MCF 10A (cell line): ENCODE results near the gene MAML2. TPM values are rescaled to one million over a fixed set of nuclear protein-coding genes. Genes with fewer than 3 reads are reported as not detected.

Experiments used
- BruUV-seq: library from RNA; stranded (reverse); fragments of 400-500 nt; replicated peaks from 2 replicates; lab custom pipeline; 2021; lab: Mats Ljungman, UMichigan
- CTCF ChIA-PET: fragments of 300-600 bp; sonication (Branson Sonifier 250); formaldehyde crosslinking; extraction: SDS; loops from one replicate; lab custom pipeline; 2021; ENCODE audit warnings: antibody characterized with exemption, inconsistent platforms; lab: Yijun Ruan, JAX
- POLR2A ChIA-PET: fragments of 300-600, 350-650 bp; sonication (Branson Sonifier 250); formaldehyde crosslinking; extraction: SDS; loops from one replicate; lab custom pipeline; 2020; ENCODE audit warnings: antibody characterized with exemption, inconsistent platforms; lab: Yijun Ruan, JAX
- DNase-seq: peaks from one replicate; pipeline ENCODE4 v3.0.0-alpha.2; 2018; ENCODE audit not compliant: unreplicated experiment
- H3K27ac Mint-ChIP-seq: one replicate; pipeline ENCODE4 v1.8.0; 2022; ENCODE audit warnings: mild to moderate bottlenecking, low read depth, mixed read lengths; ENCODE audit not compliant: unreplicated experiment
- H3K27me3 Mint-ChIP-seq: one replicate; pipeline ENCODE4 v1.8.0; 2022; ENCODE audit warnings: mixed read lengths; ENCODE audit not compliant: insufficient read depth, unreplicated experiment
- H3K36me3 Mint-ChIP-seq: one replicate; pipeline ENCODE4 v1.8.0; 2022; ENCODE audit warnings: mild to moderate bottlenecking, moderate library complexity, mixed read lengths; ENCODE audit not compliant: insufficient read depth, unreplicated experiment
- H3K4me1 Mint-ChIP-seq: one replicate; pipeline ENCODE4 v1.8.0; 2022; ENCODE audit warnings: mixed read lengths; ENCODE audit not compliant: insufficient read depth, unreplicated experiment
- H3K4me3 Mint-ChIP-seq: one replicate; pipeline ENCODE4 v1.8.0; 2022; ENCODE audit warnings: mild to moderate bottlenecking, moderate library complexity, mixed read lengths; ENCODE audit not compliant: unreplicated experiment
- H3K9me3 Mint-ChIP-seq: one replicate; pipeline ENCODE4 v1.8.0; 2022; ENCODE audit warnings: mixed read lengths; ENCODE audit not compliant: unreplicated experiment
- intact Hi-C: fragments of 100-400 bp; cut with micrococcal nuclease; formaldehyde crosslinking; loops from 2 replicates; pipeline ENCODE4 v1.14.1; 2022
- total RNA-seq: library from RNA; stranded (reverse); gene quantifications from 2 replicates; pipeline ENCODE4 v1.2.3, GENCODE V29; 2022
- TF ChIP-seq, protein P1 (sequence below): fragments of 200-600 bp; IDR thresholded peaks from one replicate; pipeline ENCODE4 v1.8.0; 2022; ENCODE audit warnings: antibody characterized with exemption, mild to moderate bottlenecking; ENCODE audit not compliant: unreplicated experiment

Gene MAML2
- total RNA-seq, 1 experiment from 2014 or later: 8.6 TPM

DNA sequence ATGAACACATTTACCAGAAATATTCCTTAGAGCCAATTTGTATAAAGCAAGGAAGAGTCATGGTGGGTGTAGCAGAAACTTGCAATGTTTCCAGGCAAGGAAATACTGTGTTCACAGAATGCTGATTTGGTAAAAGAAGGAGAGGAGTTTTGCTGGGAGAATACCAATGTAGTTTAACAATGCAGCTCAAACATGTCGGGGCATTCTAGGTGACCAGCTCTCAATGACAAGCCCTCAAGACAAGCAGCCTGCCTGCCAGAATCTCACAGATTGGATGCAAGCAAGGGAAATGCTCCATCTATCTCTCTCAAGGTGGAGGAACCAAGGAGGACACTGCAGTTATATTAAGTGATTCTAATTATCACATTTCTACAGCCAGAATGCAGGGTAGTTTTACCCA, 190.4 kb downstream of the MAML2 start:
- intact Hi-C loops: no loop called here
- H3K4me1 Mint-ChIP-seq: peaks cover 36% of the 10 kb centered on the region

GRCh38 chr11:96151501-96151900, 191.5 kb downstream of the MAML2 start:
- Mint-ChIP-seq H3K36me3 (no peaks in the 10 kb centered on the region), H3K9me3 (no peaks in the 10 kb centered on the region), H3K4me3 (no peak overlapping the region), H3K27me3 (no peaks in the 10 kb centered on the region), H3K27ac (no peak overlapping the region), H3K4me1 (peaks cover 30% of the 10 kb centered on the region)
- intact Hi-C loops: no loop called here
- BruUV-seq: no TSS peak
- ChIA-PET CTCF (interaction anchor here (0.8 kb wide), 1 partner anchor 191 kb away, joined by 4 read pairs; the partner anchor contains the start of gene MAML2), POLR2A (interaction anchor here (0.6 to 1.5 kb wide), 3 partner anchors 15 to 50 kb away, joined by 3 to 4 read pairs (median 3); no protein-coding TSS in a partner anchor)
- TF ChIP-seq, protein P1, sequence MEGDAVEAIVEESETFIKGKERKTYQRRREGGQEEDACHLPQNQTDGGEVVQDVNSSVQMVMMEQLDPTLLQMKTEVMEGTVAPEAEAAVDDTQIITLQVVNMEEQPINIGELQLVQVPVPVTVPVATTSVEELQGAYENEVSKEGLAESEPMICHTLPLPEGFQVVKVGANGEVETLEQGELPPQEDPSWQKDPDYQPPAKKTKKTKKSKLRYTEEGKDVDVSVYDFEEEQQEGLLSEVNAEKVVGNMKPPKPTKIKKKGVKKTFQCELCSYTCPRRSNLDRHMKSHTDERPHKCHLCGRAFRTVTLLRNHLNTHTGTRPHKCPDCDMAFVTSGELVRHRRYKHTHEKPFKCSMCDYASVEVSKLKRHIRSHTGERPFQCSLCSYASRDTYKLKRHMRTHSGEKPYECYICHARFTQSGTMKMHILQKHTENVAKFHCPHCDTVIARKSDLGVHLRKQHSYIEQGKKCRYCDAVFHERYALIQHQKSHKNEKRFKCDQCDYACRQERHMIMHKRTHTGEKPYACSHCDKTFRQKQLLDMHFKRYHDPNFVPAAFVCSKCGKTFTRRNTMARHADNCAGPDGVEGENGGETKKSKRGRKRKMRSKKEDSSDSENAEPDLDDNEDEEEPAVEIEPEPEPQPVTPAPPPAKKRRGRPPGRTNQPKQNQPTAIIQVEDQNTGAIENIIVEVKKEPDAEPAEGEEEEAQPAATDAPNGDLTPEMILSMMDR: no peak
- DNase-seq: no peak

More for the DNA sequence above, 190.4 kb downstream of the MAML2 start:
- no peak overlapping the region for H3K4me3 Mint-ChIP-seq
- peak overlapping the region; percentile 11 for H3K27ac Mint-ChIP-seq
- DNase-seq: no peak
- BruUV-seq: no TSS peak
- no peaks in the 10 kb centered on the region for H3K9me3 Mint-ChIP-seq
- no peaks in the 10 kb centered on the region for H3K36me3 Mint-ChIP-seq
- POLR2A ChIA-PET: no interaction called here
- CTCF ChIA-PET: interaction anchor here (0.6 kb wide), 1 partner anchor 11 kb away, joined by 3 read pairs; no protein-coding TSS in a partner anchor
- H3K27me3 Mint-ChIP-seq: no peaks in the 10 kb centered on the region
- TF ChIP-seq, protein P1: no peak

DNA sequence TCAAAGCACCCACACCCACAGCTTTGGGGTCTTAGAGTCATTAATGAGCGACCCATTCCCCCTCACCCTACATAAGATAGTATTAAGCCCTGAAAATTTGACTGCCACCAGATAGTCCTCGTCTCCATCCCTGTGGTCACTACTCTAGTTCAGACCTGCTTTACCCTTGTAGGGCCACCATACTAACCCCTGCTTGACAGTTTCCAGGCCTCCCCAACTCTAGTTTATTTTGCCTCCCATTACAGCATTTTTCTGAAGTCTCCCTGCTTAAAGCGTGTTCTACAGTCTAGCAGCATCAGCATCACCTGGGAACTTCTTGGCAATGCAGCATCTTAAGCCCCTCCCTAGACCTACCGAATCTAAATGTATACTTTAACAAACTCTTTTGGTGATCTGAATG, 192.4 kb downstream of the MAML2 start:
- ChIA-PET CTCF (interaction anchor here (1.0 kb wide), 1 partner anchor 80 kb away, joined by 3 read pairs; no protein-coding TSS in a partner anchor), POLR2A (interaction anchor here (0.6 to 1.5 kb wide), 5 partner anchors 8 to 125 kb away, joined by 3 to 4 read pairs (median 3); no protein-coding TSS in a partner anchor)
- Mint-ChIP-seq H3K27ac (no peak overlapping the region), H3K4me1 (peaks cover 21% of the 10 kb centered on the region), H3K9me3 (no peaks in the 10 kb centered on the region), H3K4me3 (no peak overlapping the region), H3K36me3 (no peaks in the 10 kb centered on the region), H3K27me3 (no peaks in the 10 kb centered on the region)
- TF ChIP-seq, protein P1: no peak
- DNase-seq: no peak
- intact Hi-C loops: no loop called here
- BruUV-seq: no TSS peak

- H3K9me3 Mint-ChIP-seq: no peaks in the 10 kb centered on the region
- peaks cover 21% of the 10 kb centered on the region for H3K4me1 Mint-ChIP-seq
- no peak overlapping the region for H3K27ac Mint-ChIP-seq
- no peak overlapping the region for H3K4me3 Mint-ChIP-seq
- no peaks in the 10 kb centered on the region for H3K36me3 Mint-ChIP-seq
- H3K27me3 Mint-ChIP-seq: no peaks in the 10 kb centered on the region
- CTCF ChIA-PET: interaction anchor here (1.0 kb wide), 1 partner anchor 80 kb away, joined by 3 read pairs; no protein-coding TSS in a partner anchor
- TF ChIP-seq, protein P1: no peak
- BruUV-seq: no TSS peak
- intact Hi-C loops: no loop called here
- POLR2A ChIA-PET: interaction anchor here (0.5 to 1.1 kb wide), 3 partner anchors 9 to 189 kb away, joined by 3 read pairs; no protein-coding TSS in a partner anchor
- peak; percentile 21 for DNase-seq
These were observed 193.0 kb downstream of the MAML2 start for GRCh38 chr11:96149743-96150555.
